Mucosa of descending colon (tissue), 3 donors: ENCODE results near the gene SAMD3. TPM values are rescaled to one million over a fixed set of nuclear protein-coding genes. Genes with fewer than 3 reads are reported as not detected.
"Not testable (repeated sequence)": the region's sequence is repeated elsewhere in the genome, so short reads cannot be mapped to it uniquely, and the experiment has no call there.

Experiments used
- ATAC-seq: fragments of 200-7000 bp; cut with Tn5 transposase; one replicate; pipeline ENCODE4 v1.9.1; 2020; ENCODE audit warnings: mild to moderate bottlenecking, moderate library complexity
- DNase-seq, 3 donors: peaks; one replicate each; pipeline ENCODE4 v3.0.0-alpha.2; 2020
- H3K36me3 ChIP-seq: fragments of 200-600 bp; one replicate; pipeline ENCODE4 v1.8.0; 2021; ENCODE audit warnings: low read depth, mild to moderate bottlenecking
- H3K4me1 ChIP-seq: fragments of 200-600 bp; one replicate; pipeline ENCODE4 v1.8.0; 2021; ENCODE audit warnings: low read depth, mild to moderate bottlenecking
- H3K4me3 ChIP-seq: fragments of 200-600 bp; one replicate; pipeline ENCODE4 v1.8.0; 2021; ENCODE audit warnings: mild to moderate bottlenecking
- H3K9me3 ChIP-seq: fragments of 200-600 bp; one replicate; pipeline ENCODE4 v1.8.0; 2021; ENCODE audit warnings: mild to moderate bottlenecking
- intact Hi-C, 2 donors: fragments of 100-400 bp; cut with DNase I in 1 of 2; cut with micrococcal nuclease in 1 of 2; formaldehyde crosslinking; loops; one replicate each; pipeline versions ENCODE4 v1.11.0 to v1.11.1; 2022; cut with DNase I, micrococcal nuclease
- long read RNA-seq, 2 donors: library from polyadenylated mRNA; unstranded; transcript quantifications; one replicate each; pipeline ENCODE4 v2.0.0, GENCODE V29; 2019 to 2021
- total RNA-seq, 3 donors: library from RNA; stranded (reverse); fragmentation: NEBNext Ultra II Directional in 2 of 3; extraction: Animal tissue kit (Norgen Biotek cat#: 25700) in 2 of 3; gene quantifications; one replicate each; pipeline versions ENCODE4 v1.2.1 to v1.2.4, GENCODE V29; 2021 to 2023
- TF ChIP-seq, protein P1 (sequence below): fragments of 200-600 bp; IDR thresholded peaks from one replicate; pipeline ENCODE4 v1.8.0; 2022; ENCODE audit warnings: antibody characterized with exemption, mild to moderate bottlenecking
- donor health status: DM: no; HTN: no; CAD: no; lungs with moderate emphysema.
- donor health status: DM: no; HTN: no; CAD: no.
- donor health status: DM: no; HTN: yes; CAD: no.

The SAMD3 gene, protein sequence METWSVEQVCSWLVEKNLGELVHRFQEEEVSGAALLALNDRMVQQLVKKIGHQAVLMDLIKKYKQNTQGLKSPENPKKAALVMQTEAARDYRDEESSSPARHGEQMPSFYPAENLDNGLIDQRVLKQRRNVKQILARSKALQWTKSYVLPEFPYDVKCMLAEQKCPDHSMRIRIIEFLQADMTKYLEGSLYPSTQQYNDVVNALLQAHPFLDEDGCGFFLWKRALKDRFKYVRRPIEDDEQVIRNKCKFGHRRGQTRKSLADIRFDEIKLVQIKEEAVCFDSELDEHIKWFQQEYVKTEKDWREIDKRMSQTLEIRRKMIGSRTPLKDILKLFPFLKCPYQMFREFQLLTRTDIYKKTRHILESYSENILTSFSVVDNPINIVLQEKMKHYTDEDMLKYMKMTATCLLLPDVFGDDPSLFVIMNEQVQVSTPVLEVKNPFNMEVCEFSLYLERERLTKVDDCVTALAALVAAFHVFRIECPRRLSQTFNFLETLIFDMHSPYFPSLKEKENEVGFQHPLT
- 1 to 10 TPM in 2 of 3 donors, under 1 TPM in 1; 0.90 to 5.4 (median 1.7) TPM for total RNA-seq
- long read RNA-seq, donor 1: 0 reads
- long read RNA-seq, donor 2, partial matches to known transcripts: 1 of 5 reads
- long read RNA-seq, donor 2, other reads (novel, unspliced or antisense): 4 of 5 reads

DNA sequence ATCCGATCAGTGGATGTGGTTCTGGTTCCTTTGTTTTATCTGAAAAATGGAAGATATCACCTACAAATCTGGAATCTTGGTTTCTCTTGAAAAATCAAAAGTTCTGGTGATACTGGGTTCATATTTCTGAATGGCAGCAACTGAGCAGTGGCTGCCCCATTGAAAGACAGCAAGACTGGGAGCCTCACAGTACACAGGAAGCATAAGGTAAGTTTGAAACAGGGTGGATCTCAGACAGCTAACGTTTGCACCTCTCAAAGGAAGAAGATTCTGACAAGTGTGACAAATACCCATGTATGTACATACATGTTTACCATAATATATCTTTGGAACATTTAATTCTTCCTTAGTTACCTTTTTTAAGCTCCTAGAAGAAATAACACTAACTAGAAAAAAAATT, at the start of gene SAMD3:
SAMD3 (minus strand) TSS at position 177 of the 400 bp plus-strand sequence. CDS start 7,678 bp downstream, outside the sequence.
- no peak for DNase-seq
- no peak within 1 kb of the TSS for H3K4me3 ChIP-seq
- no peaks in the 10 kb centered on the region for H3K36me3 ChIP-seq
- intact Hi-C loops: no loop called here
- no peaks in the 10 kb centered on the region for H3K9me3 ChIP-seq
- no peaks in the 10 kb centered on the region for H3K4me1 ChIP-seq
- peak; percentile 62 for ATAC-seq
- TF ChIP-seq, protein P1, sequence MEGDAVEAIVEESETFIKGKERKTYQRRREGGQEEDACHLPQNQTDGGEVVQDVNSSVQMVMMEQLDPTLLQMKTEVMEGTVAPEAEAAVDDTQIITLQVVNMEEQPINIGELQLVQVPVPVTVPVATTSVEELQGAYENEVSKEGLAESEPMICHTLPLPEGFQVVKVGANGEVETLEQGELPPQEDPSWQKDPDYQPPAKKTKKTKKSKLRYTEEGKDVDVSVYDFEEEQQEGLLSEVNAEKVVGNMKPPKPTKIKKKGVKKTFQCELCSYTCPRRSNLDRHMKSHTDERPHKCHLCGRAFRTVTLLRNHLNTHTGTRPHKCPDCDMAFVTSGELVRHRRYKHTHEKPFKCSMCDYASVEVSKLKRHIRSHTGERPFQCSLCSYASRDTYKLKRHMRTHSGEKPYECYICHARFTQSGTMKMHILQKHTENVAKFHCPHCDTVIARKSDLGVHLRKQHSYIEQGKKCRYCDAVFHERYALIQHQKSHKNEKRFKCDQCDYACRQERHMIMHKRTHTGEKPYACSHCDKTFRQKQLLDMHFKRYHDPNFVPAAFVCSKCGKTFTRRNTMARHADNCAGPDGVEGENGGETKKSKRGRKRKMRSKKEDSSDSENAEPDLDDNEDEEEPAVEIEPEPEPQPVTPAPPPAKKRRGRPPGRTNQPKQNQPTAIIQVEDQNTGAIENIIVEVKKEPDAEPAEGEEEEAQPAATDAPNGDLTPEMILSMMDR: no peak

DNA sequence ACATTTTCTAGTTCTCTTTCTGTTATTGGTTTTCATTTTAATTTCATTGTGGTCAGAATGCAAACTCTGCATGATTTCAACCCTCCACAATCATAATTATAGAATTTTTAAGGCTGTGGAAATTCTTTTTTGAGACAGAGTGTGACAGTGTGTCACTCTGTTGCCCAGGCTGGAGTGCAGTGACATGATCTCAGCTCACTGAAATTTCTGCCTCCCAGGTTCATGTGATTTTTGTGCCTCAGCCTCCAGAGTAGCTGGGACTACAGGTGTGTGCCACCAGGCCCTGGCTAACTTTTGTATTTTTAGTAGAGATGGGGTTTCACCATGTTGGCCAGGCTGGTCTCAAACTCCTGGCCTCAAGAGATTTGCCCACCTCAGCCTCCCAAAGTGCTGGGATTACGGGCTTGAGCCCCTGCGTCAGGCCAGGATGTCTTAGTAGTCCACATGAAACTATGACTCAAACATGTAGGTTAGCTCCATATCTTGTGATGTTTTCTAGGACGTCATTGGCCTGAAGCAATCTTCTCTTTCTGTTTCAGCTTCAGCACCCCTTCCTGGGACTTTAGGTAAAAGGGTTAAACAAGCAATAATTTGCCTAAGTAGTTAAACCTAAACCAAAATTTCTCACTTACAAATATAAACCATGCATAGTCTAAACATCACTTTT, 47.4 kb upstream of the SAMD3 start:
- intact Hi-C loops: no loop called here
- Histone ChIP-seq H3K4me3 (no peak overlapping the region), H3K36me3 (no peaks in the 10 kb centered on the region), H3K4me1 (no peaks in the 10 kb centered on the region), H3K9me3 (peaks cover 18% of the 10 kb centered on the region)
- ATAC-seq: no peak
- no peak for DNase-seq
- TF ChIP-seq, protein P1: no peak

DNA sequence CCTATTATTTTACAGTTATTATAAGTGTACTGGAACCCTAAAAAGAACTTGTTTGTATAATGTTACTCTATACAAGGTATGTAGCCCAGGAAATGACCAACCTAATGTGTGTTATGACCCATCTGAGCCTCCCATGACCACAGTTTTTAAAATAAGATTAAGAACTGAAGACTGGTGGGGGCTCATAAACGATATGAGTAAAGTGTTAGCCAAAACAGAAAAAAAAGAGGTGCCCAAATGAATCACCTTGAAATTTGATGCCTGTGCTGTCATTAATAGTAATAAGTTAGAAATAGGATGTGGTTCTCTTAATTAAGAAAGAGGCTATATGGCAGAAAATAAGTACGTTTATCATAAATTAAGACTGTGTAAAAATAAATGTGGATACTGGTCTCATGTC, 42.8 kb upstream of the SAMD3 start:
- H3K4me3 ChIP-seq, H3K36me3 ChIP-seq, H3K9me3 ChIP-seq, H3K4me1 ChIP-seq, ATAC-seq, intact Hi-C loops, DNase-seq: not testable (repeated sequence)

DNA sequence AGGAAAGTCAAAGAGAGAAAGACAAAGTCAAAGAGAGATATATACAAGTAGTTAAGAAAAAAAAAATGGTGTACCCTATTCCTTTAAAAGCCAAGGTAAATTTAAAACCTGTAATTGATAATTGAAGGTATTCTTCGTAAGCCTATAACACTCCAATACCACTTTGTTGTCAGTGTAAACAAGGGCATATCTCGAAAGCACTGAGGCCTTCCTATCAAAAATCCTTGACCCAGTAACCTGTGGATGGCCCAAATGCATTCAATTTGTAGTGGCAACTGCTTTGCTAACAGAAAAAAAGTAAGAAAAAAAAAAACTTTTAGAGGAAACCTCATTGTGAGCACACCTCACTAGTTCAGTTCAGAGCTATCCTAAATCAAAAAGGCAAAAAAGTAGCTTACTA, 39.3 kb upstream of the SAMD3 start:
- ATAC-seq (no peak), DNase-seq (no peak)
- Histone ChIP-seq H3K4me1 (no peaks in the 10 kb centered on the region), H3K4me3 (no peak overlapping the region), H3K36me3 (no peaks in the 10 kb centered on the region), H3K9me3 (no peaks in the 10 kb centered on the region)
- intact Hi-C loops: no loop called here
- TF ChIP-seq, protein P1: no peak

DNA sequence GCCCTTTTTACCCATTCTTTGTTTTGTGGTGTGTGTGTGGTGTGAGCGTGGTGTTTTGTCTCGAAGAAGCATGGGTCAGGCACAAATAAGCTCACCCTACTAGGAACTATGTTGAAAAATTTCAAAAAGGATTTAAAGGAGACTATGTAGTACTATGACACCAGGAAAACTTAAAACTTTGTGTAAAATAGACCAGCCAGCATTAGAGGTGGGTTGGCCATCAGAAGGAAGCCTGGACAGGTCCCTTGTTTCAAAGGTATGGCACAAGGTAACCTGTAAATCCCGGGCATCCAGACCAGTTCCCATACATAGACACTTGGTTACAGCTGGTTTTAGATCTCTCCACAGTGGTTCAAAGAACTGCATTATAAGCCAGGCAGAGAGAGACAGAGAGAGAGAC, 38.8 kb upstream of the SAMD3 start:
- H3K4me3 ChIP-seq, H3K4me1 ChIP-seq, H3K36me3 ChIP-seq, intact Hi-C loops, DNase-seq, ATAC-seq, H3K9me3 ChIP-seq: not testable (repeated sequence)

DNA sequence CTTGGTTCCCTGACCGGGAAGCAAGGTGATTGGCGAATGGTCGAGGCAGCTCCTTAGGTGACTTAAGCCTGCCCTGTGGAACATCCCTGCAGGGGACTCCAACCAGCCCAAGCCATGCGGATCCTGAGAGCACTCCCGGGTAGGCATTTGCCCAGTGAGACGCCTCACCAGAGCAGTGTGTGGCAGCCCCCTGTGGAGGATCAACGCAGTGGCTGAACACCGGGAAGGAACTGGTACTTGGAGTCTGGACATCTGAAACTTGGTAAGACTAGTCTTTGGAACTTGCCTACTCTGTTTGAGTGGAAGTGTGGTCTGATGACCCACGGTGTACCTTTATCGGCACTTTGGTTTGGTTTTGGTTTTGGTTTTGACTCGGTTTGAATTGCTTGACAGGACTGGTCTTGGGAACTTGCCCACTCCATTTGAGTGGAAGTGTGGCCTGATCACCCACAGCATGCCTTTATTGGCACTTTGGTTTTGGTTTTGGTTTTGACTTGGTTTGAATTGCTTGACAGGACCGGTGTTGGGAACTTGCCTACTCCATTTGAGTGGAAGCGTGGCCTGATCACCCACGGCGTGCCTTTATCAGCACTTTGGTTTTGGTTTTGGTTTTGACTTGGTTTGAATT, 38.0 kb upstream of the SAMD3 start:
- H3K9me3 ChIP-seq, intact Hi-C loops, H3K4me1 ChIP-seq, H3K36me3 ChIP-seq, ATAC-seq, H3K4me3 ChIP-seq: not testable (repeated sequence)
- DNase-seq: peak in 2 of 3 donors; percentile 12 to 33

DNA sequence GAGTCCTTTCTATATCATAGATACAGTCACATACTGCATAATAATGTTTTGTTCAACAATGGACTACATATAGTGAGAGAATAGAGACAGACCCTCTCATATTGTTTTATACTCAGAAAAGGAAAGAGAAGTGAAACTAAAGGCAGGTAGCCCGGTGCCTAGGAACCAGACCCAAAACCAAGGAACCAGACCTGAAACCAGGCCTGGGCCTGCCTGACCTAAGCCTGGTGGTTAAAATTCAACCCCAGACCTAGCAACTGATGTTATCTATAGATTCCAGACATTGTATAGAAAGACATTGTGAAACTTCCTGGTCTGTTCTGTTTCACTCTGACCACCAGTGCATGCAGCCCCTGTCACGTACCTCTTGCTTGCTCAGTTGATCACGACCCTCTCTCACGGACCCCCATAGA, 37.3 kb upstream of the SAMD3 start:
- H3K36me3 ChIP-seq, H3K4me3 ChIP-seq, H3K4me1 ChIP-seq, intact Hi-C loops, ATAC-seq, H3K9me3 ChIP-seq: not testable (repeated sequence)
- DNase-seq: peak in 1 of 3 donors; percentile 40
